Vagina (tissue), 2 donors: ENCODE results near the gene KCTD5.

Source experiments
- POLR2A ChIP-seq, 2 donors: fragments of 450-650 bp; IDR thresholded peaks; one replicate each; pipeline ENCODE4 v1.6.1; 2017; ENCODE audit warnings: antibody characterized with exemption in 2 of 2, mild to moderate bottlenecking in 2 of 2, moderate library complexity in 2 of 2
- POLR2AphosphoS5 ChIP-seq, 2 donors: sonication (generic); formaldehyde crosslinking; IDR thresholded peaks; one replicate each; pipeline ENCODE4 v1.9.0; 2017; ENCODE audit warnings: antibody characterized with exemption in 2 of 2, mild to moderate bottlenecking in 2 of 2, low read depth in 1 of 2; ENCODE audit not compliant: insufficient read depth in 1 of 2
- TF ChIP-seq, protein P1 (sequence below), 3 experiments: fragments of 450-650 bp in 2 of 3; fragments of 200-600 bp in 1 of 3; sonication (generic) in 1 of 3; IDR thresholded peaks; one replicate each; pipeline ENCODE4 v1.5.1; 2017 to 2019; ENCODE audit warnings: antibody characterized with exemption in 3 of 3, mild to moderate bottlenecking in 2 of 3, moderate library complexity in 2 of 3

DNA sequence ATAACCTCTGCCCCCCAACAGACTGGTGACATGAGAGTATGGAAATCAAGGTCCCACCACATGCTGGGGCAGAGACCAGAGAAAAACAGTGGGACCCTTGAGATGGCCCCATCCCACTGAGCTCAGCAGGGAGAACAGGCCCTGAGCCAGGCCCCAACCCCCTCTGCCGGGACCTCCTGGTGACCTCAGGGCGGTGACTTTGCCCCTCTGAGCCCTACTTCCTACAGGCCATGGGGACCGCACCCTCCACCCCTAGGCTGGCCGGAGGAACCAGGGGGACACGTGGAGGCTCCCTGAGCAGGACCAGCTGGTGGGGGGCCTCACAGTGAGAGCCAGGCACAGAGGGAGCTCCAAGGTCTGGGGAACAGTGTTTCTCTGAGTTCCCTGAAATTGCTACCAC lies 56.3 kb downstream of the KCTD5 start:
- TF ChIP-seq, protein P1, sequence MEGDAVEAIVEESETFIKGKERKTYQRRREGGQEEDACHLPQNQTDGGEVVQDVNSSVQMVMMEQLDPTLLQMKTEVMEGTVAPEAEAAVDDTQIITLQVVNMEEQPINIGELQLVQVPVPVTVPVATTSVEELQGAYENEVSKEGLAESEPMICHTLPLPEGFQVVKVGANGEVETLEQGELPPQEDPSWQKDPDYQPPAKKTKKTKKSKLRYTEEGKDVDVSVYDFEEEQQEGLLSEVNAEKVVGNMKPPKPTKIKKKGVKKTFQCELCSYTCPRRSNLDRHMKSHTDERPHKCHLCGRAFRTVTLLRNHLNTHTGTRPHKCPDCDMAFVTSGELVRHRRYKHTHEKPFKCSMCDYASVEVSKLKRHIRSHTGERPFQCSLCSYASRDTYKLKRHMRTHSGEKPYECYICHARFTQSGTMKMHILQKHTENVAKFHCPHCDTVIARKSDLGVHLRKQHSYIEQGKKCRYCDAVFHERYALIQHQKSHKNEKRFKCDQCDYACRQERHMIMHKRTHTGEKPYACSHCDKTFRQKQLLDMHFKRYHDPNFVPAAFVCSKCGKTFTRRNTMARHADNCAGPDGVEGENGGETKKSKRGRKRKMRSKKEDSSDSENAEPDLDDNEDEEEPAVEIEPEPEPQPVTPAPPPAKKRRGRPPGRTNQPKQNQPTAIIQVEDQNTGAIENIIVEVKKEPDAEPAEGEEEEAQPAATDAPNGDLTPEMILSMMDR (IDR thresholded peaks at IDR 0.05) = no peak
- no peak for TF ChIP-seq POLR2AphosphoS5 (IDR thresholded peaks at IDR 0.05; ENCODE audit: insufficient read depth in 1 of 2, low read depth in 1 of 2)
- no peak for TF ChIP-seq POLR2A (IDR thresholded peaks at IDR 0.05)
